Measurements from ENCODE around the gene HUWE1. TPM values are rescaled to one million over a fixed set of nuclear protein-coding genes. Genes with fewer than 3 reads are reported as not detected.
A peak's percentile ranks its signal among the peaks of the same experiment; 100 is the strongest.

The HUWE1 gene
- total RNA-seq, 1 experiment from 2014 or later: 124 TPM

GRCh38 chrX:53621418-53621986 is 65.0 kb downstream of the HUWE1 start:
- no peak for DNase-seq (ENCODE audit: low read depth)

GRCh38 chrX:53616946-53617345 is 69.6 kb downstream of the HUWE1 start:
- DNase-seq (ENCODE audit: low read depth): no peak

- DNase-seq (ENCODE audit: low read depth): no peak
These were observed 80.1 kb downstream of the HUWE1 start for GRCh38 chrX:53606456-53606855.

- DNase-seq (ENCODE audit: low read depth): no peak
These were observed 81.5 kb downstream of the HUWE1 start for GRCh38 chrX:53605004-53605403.

- DNase-seq (ENCODE audit: low read depth): peak; percentile 12
These were observed 86.6 kb downstream of the HUWE1 start for GRCh38 chrX:53599781-53600396.

- no peak for DNase-seq (ENCODE audit: low read depth)
These were observed 88.3 kb downstream of the HUWE1 start for GRCh38 chrX:53598169-53598568.

GRCh38 chrX:53595266-53595810 is 91.2 kb downstream of the HUWE1 start:
- no peak for DNase-seq (ENCODE audit: low read depth)

GRCh38 chrX:53594354-53594753 is 92.2 kb downstream of the HUWE1 start:
- DNase-seq (ENCODE audit: low read depth): peak; percentile 6

- no peak for DNase-seq (ENCODE audit: low read depth)
These were observed 98.6 kb downstream of the HUWE1 start for GRCh38 chrX:53587795-53588420.

GRCh38 chrX:53584891-53585290 is 101.6 kb downstream of the HUWE1 start:
- DNase-seq (ENCODE audit: low read depth): no peak

GRCh38 chrX:53583571-53583970 is 102.9 kb downstream of the HUWE1 start:
- no peak for DNase-seq (ENCODE audit: low read depth)

GRCh38 chrX:53580742-53581504 is 105.6 kb downstream of the HUWE1 start:
- DNase-seq (ENCODE audit: low read depth): no peak

- no peak for DNase-seq (ENCODE audit: low read depth)
These were observed 115.0 kb downstream of the HUWE1 start for GRCh38 chrX:53571494-53571893.

GRCh38 chrX:53563324-53563723 is 123.2 kb downstream of the HUWE1 start:
- no peak for DNase-seq (ENCODE audit: low read depth)

GRCh38 chrX:53561912-53562311 is 124.6 kb downstream of the HUWE1 start:
- DNase-seq (ENCODE audit: low read depth): no peak

GRCh38 chrX:53558646-53559045 is 127.9 kb downstream of the HUWE1 start:
- no peak for DNase-seq (ENCODE audit: low read depth)

GRCh38 chrX:53556868-53557267 is 129.7 kb downstream of the HUWE1 start:
- DNase-seq (ENCODE audit: low read depth): no peak

GRCh38 chrX:53550756-53551463 is 135.6 kb downstream of the HUWE1 start:
- no peak for DNase-seq (ENCODE audit: low read depth)

- DNase-seq (ENCODE audit: low read depth): no peak
These were observed 138.9 kb downstream of the HUWE1 start for GRCh38 chrX:53547668-53548067.

- no peak for DNase-seq (ENCODE audit: low read depth)
These were observed 141.6 kb downstream of the HUWE1 start for GRCh38 chrX:53544936-53545335.

GRCh38 chrX:53538781-53539180 is 147.7 kb downstream of the HUWE1 start:
- no peak for DNase-seq (ENCODE audit: low read depth)
